Umbilical cord (tissue), 2 donors: ENCODE data around the gene PAX3. TPM values are rescaled to one million over a fixed set of nuclear protein-coding genes. Genes with fewer than 3 reads are reported as not detected.

Source experiments
- DNase-seq: peaks from one replicate; pipeline ENCODE4 v3.0.0-alpha.2; 2015; ENCODE audit warnings: low spot score
- total RNA-seq: library from RNA; depleted of rRNA; stranded (reverse); fragments of >200 nt; gene quantifications from one replicate; pipeline ENCODE4 v1.2.3, GENCODE V29; 2014; ENCODE audit warnings: low replicate concordance; ENCODE audit not compliant: insufficient read depth

PAX3 gene
- total RNA-seq, 1 donor from 2014 or later, result 4.6 TPM

GRCh38 chr2:222296911-222297599 is 1.7 kb downstream of the PAX3 start:
- DNase-seq, result no peak

- DNase-seq, result no peak
Observed at GRCh38 chr2:222296311-222296741, 2.5 kb downstream of the PAX3 start.

DNA sequence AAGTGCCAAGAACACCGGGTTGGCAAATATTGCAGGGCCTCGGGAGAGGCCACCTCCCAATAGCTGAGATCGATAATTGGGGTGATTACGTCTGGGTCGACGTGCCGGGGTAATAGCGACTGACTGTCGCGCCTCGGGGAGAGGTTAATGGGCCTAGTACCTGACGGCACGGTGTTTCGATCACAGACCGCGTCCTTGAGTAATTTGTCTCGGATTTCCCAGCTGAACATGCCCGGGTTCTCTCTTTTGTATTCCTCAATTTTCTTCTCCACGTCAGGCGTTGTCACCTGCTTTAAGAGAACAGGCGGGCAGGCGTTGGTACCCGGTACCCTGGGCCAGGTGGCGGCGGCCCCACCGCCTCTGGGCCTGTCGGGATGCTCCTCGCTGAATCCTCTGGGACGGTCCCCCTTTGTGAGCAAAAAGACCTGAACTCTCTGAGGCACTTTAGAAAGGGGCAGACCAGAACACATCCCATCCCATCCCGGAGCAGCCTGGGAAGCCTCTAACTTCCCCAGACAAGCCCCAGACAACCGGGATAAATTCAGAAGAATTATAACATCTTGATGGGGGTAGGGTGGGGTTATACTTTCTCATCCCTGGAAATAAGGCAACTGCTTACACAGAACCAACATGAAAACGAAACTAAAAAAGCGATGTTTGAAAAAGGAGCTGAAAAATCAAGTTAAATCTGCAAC is 3.3 kb downstream of the PAX3 start:
- no peak for DNase-seq

GRCh38 chr2:222294996-222295367 is 3.8 kb downstream of the PAX3 start:
- DNase-seq, result no peak

DNA sequence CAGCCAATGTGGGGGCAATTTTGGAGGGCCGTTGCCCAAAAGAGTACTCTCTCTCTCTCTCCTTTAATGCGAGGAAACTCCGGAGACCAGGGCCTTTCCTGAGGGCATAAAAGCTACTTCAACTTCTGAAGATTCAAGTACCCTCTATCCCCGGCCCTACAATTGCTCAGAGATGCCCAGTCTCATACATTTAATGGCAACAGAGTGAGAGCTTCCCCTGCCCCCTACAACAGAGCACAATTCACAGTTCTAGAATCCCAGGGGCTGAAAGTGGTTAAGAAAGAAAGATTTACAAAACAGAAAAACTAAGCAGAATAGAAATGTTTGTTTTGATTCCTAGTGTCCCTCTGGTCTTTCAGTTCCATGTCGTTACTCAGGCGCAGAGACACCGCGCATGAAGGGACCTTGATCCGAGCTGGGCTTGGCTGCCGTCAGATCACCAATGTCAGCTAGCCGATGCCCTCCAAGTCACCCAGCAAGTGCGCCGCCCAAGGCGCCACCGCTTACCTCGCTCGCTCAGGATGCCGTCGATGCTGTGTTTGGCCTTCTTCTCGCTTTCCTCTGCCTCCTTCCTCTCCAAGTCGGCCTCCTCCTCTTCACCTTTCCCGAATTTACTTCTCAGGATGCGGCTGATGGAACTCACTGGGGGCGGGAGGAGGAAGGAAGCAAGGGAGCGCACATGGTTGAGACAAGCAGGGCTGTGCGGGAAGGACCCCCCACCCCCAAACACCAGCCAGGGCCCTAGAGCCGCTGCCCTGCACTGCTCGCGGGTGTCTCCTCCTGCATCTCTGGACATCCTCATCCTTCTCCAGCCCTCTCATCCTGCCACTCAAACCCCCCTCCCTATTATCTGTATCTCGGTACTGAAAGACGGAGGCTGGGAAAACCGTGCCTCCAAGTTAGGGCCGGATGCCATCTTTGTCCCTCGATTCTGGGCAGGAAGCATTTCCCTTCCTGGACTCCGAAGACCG is 4.9 kb downstream of the PAX3 start:
- DNase-seq, result no peak

GRCh38 chr2:222292149-222293134 is 6.4 kb downstream of the PAX3 start:
- no peak for DNase-seq

- no peak for DNase-seq
Observed at GRCh38 chr2:222291485-222291841, 7.3 kb downstream of the PAX3 start.

DNA sequence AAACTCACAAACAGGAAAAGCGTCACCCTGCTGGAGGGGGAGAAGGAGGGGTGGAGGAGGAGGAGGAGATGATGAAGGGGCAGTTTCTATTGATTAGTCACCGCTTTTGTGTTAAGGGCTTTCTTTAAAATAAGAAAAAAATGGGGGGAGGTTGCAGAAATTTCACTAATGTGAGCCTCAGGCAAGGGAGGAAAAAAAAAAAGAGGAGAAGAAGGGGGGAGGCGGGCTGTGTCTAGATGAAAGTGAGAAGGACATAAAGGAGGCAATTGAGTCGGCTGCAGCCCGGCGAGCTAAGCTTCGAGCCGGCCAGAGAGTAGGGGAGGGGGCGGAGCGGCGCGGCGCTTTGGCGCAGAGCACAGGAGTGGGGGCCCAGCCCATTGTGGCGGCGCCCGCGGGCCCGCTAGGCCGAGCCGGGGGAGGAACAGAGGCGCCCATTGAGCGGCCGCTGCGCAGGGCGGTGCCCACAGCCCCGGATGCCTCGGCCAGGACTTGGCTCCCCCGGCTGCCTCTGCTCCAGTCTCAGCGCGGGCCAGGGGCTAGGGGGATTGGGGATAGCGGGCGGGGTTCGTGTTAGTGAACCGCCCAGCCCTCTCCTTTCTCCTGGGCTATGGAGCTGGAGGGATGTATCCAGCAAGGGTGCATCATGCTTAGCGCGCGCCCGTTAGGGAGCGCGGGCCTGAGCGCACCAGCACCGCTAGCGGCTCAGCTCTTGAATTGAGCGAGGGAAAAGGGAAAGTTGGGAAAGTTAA is 7.9 kb downstream of the PAX3 start:
- no peak for DNase-seq

DNA sequence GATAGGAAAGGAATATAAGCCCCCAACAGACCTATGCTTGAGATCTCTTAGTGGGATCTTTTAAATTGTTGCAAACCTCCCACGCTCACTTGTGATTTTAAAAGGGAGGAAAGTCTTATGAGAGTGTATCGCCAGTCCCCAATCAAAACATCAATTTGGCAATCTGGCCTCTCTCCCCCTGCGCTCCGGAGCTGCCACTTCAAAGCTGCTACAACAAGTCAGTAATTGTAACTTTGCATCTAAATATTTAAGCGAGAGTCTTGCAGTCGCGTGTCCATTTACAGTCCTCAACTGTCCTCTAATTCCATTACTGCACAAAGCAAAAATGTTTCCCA is 8.4 kb downstream of the PAX3 start:
- DNase-seq, result no peak

- DNase-seq, result no peak
Observed at GRCh38 chr2:222289278-222290160, 9.3 kb downstream of the PAX3 start.

GRCh38 chr2:222288590-222289277 is 10.1 kb downstream of the PAX3 start:
- no peak for DNase-seq

DNA sequence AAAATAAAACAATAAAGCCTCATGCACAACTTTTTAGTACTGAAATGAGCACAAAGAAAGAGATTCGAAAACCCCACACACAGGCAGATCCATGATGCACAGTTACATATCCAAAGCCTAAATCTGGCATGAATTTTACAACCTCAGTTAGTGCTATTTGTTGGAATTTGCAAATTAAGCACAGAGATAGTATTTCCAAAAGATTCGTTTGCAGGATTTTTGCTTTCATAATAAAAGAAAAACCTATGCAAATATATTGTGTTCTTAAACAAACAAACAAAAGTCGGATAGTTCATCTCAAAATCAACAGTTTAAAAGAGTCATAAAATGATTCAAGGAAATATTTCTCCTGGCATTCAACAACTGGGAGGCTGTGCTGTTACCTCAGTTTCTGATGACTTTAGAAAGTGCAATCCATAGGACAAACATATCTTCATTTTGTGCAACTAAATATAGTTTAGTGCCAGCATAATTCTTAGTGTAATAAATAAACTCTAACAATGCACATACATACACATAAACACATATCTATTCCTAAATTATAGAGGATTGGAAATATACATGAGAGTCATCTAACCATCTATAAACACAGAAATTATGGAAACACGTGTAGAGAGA is 10.8 kb downstream of the PAX3 start:
- no peak for DNase-seq

- no peak for DNase-seq
Observed at GRCh38 chr2:222284466-222284865, 14.3 kb downstream of the PAX3 start.

- DNase-seq, result no peak
Observed at GRCh38 chr2:222283634-222284033, 15.2 kb downstream of the PAX3 start.

DNA sequence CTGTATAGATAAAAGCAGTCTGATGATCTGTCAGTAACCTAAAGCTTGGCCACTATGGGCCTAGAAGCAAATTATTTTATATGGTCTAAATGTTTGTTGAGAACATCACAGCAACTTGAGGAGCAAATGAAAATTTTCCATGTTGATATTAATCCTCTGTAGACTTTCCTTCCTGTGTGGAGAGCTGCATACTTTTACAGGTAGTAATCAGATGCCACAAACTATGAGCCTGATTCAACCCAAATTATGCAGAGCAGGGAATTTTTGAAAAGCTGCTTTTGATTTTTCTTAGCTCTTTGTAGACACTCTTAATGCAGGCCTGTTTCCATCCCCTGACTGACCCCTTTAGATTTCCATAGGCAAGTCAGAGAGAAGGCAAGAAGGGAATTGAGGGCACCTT is 17.3 kb downstream of the PAX3 start:
- no peak for DNase-seq

GRCh38 chr2:222280795-222281194 is 18.0 kb downstream of the PAX3 start:
- DNase-seq, result no peak

GRCh38 chr2:222272446-222273015 is 26.3 kb downstream of the PAX3 start:
- DNase-seq, result no peak

- no peak for DNase-seq
Observed at GRCh38 chr2:222271854-222272253, 26.9 kb downstream of the PAX3 start.
